CD14-positive monocyte (primary cell): ENCODE measurements around the gene TRAPPC3. TPM values are rescaled to one million over a fixed set of nuclear protein-coding genes. Genes with fewer than 3 reads are reported as not detected.

Experiments
- DNase-seq, 3 donors: peaks; one replicate each; pipeline ENCODE4 v3.0.0-alpha.2; 2011 to 2022
- H2AFZ ChIP-seq: 2 replicates; pipeline ENCODE4 v1.6.0; 2012; ENCODE audit warnings: mild to moderate bottlenecking, low read depth, low read length, inconsistent platforms; ENCODE audit not compliant: insufficient read depth, poor library complexity, severe bottlenecking
- H3K27ac ChIP-seq, 2 donors: 1 replicate in 1 of 2; 2 replicates in 1 of 2; pipeline ENCODE4 v1.5.1; 2012 to 2013; ENCODE audit warnings: low read length in 2 of 2, control low read depth in 1 of 2, inconsistent platforms in 1 of 2, low read depth in 1 of 2, mild to moderate bottlenecking in 1 of 2
- H3K27me3 ChIP-seq, 2 donors: one replicate each; pipeline versions ENCODE4 v1.6.0 to v1.6.1; 2011 to 2013; ENCODE audit warnings: low read length in 2 of 2; ENCODE audit not compliant: control insufficient read depth in 2 of 2, insufficient read depth in 2 of 2
- H3K36me3 ChIP-seq, 2 donors: replicated peaks in 1 of 2; 1 replicate in 1 of 2; 2 replicates in 1 of 2; pipeline versions ENCODE4 v1.5.1 to v1.6.1; 2012 to 2013; ENCODE audit warnings: low read length in 2 of 2, control low read depth in 1 of 2, inconsistent platforms in 1 of 2, mild to moderate bottlenecking in 1 of 2; ENCODE audit not compliant: insufficient read depth in 2 of 2, control insufficient read depth in 1 of 2
- H3K4me1 ChIP-seq, 2 donors: 1 replicate in 1 of 2; 2 replicates in 1 of 2; pipeline versions ENCODE4 v1.5.1 to v1.6.1; 2012 to 2013; ENCODE audit warnings: low read length in 2 of 2, control low read depth in 1 of 2, inconsistent platforms in 1 of 2, mild to moderate bottlenecking in 1 of 2, moderate library complexity in 1 of 2; ENCODE audit not compliant: insufficient read depth in 2 of 2, control insufficient read depth in 1 of 2
- H3K4me2 ChIP-seq: replicated peaks from 2 replicates; pipeline ENCODE3; 2012; ENCODE audit warnings: low read length, moderate library complexity, mild to moderate bottlenecking; ENCODE audit not compliant: poor library complexity, severe bottlenecking; ENCODE audit errors: extremely low read depth
- H3K4me3 ChIP-seq, 3 experiments: fragments of 200-600 bp in 1 of 3; sonication (generic) in 1 of 3; replicated peaks in 1 of 3; 1 replicate in 2 of 3; 2 replicates in 1 of 3; pipeline ENCODE4 v1.5.1; 2011 to 2013; ENCODE audit warnings: low read length in 3 of 3, mild to moderate bottlenecking in 3 of 3, control low read depth in 2 of 3, low read depth in 2 of 3, inconsistent platforms in 1 of 3, moderate library complexity in 1 of 3
- H3K79me2 ChIP-seq: 2 replicates; pipeline ENCODE4 v1.6.0; 2012; ENCODE audit warnings: mild to moderate bottlenecking, control low read depth, inconsistent platforms, low read length, moderate library complexity; ENCODE audit not compliant: insufficient read depth
- H3K9ac ChIP-seq: 2 replicates; pipeline ENCODE4 v1.6.0; 2017; ENCODE audit warnings: low read length, mild to moderate bottlenecking; ENCODE audit not compliant: insufficient read depth, poor library complexity, severe bottlenecking
- H3K9me3 ChIP-seq, 2 donors: replicated peaks in 1 of 2; 1 replicate in 1 of 2; 2 replicates in 1 of 2; pipeline versions ENCODE4 v1.5.1 to v1.6.1; 2012 to 2013; ENCODE audit warnings: low read length in 2 of 2, control low read depth in 1 of 2; ENCODE audit not compliant: control insufficient read depth in 1 of 2, insufficient read depth in 1 of 2
- H4K20me1 ChIP-seq: 2 replicates; pipeline ENCODE4 v1.6.0; 2012; ENCODE audit warnings: mild to moderate bottlenecking, low read length, control low read depth, moderate library complexity; ENCODE audit not compliant: insufficient read depth
- H3K27ac Mint-ChIP-seq, 7 donors: one replicate each; pipeline ENCODE4 v1.8.0; 2020; ENCODE audit warnings: mild to moderate bottlenecking in 7 of 7, mixed read lengths in 7 of 7, moderate library complexity in 6 of 7, inconsistent platforms in 2 of 7
- H3K27me3 Mint-ChIP-seq, 3 donors: one replicate each; pipeline ENCODE4 v1.8.0; 2021 to 2022; ENCODE audit warnings: low read depth in 3 of 3, mild to moderate bottlenecking in 3 of 3, mixed read lengths in 3 of 3, moderate library complexity in 3 of 3, inconsistent platforms in 1 of 3
- H3K36me3 Mint-ChIP-seq, 2 donors: one replicate each; pipeline ENCODE4 v1.8.0; 2020; ENCODE audit warnings: mixed read lengths in 2 of 2, inconsistent platforms in 1 of 2, mild to moderate bottlenecking in 1 of 2
- H3K4me1 Mint-ChIP-seq: one replicate; pipeline ENCODE4 v1.8.0; 2020; ENCODE audit warnings: mild to moderate bottlenecking, mixed read lengths
- H3K4me3 Mint-ChIP-seq, 2 donors: one replicate each; pipeline ENCODE4 v1.8.0; 2020; ENCODE audit warnings: mild to moderate bottlenecking in 2 of 2, mixed read lengths in 2 of 2, moderate library complexity in 1 of 2
- H3K9me3 Mint-ChIP-seq, 7 donors: one replicate each; pipeline ENCODE4 v1.8.0; 2020 to 2022; ENCODE audit warnings: mixed read lengths in 7 of 7, mild to moderate bottlenecking in 6 of 7, moderate library complexity in 6 of 7, inconsistent platforms in 2 of 7
- WGBS: methylation state at CpG from one replicate; pipeline ENCODE4 v1.1.5; 2013; ENCODE audit warnings: missing lambda C conversion rate; ENCODE audit not compliant: insufficient coverage; 5-methylcytosine and 5-hydroxymethylcytosine counted together
- intact Hi-C, 2 donors: fragments of 100-400 bp; cut with micrococcal nuclease; formaldehyde crosslinking; loops; one replicate each; pipeline versions ENCODE4 v1.15.0 to v1.15.1; 2023
- polyA plus RNA-seq, 3 donors: library from polyadenylated mRNA; depleted of rRNA in 1 of 3; unstranded in 2 of 3; stranded (reverse) in 1 of 3; fragments of 300-500 nt in 2 of 3; fragments of >200 nt in 1 of 3; fragmentation: Illumina TruSeq in 2 of 3; gene quantifications; 1 replicate in 2 of 3; 2 replicates in 1 of 3; pipeline ENCODE4 v1.2.3, GENCODE V29; 2012 to 2021
- TF ChIP-seq, protein P1 (sequence below): fragments of 200-600 bp; IDR thresholded peaks from one replicate; pipeline ENCODE4 v1.8.0; 2022; ENCODE audit warnings: antibody characterized with exemption, mild to moderate bottlenecking

The TRAPPC3 gene
- polyA plus RNA-seq, 3 donors: 61.1 to 136 (median 125) TPM

- H3K4me3 ChIP-seq: no peak overlapping the region
- no peaks in the 10 kb centered on the region for H4K20me1 ChIP-seq
- TF ChIP-seq, protein P1, sequence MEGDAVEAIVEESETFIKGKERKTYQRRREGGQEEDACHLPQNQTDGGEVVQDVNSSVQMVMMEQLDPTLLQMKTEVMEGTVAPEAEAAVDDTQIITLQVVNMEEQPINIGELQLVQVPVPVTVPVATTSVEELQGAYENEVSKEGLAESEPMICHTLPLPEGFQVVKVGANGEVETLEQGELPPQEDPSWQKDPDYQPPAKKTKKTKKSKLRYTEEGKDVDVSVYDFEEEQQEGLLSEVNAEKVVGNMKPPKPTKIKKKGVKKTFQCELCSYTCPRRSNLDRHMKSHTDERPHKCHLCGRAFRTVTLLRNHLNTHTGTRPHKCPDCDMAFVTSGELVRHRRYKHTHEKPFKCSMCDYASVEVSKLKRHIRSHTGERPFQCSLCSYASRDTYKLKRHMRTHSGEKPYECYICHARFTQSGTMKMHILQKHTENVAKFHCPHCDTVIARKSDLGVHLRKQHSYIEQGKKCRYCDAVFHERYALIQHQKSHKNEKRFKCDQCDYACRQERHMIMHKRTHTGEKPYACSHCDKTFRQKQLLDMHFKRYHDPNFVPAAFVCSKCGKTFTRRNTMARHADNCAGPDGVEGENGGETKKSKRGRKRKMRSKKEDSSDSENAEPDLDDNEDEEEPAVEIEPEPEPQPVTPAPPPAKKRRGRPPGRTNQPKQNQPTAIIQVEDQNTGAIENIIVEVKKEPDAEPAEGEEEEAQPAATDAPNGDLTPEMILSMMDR: no peak
- H3K4me2 ChIP-seq: no peak overlapping the region
- intact Hi-C loops: no loop called here
- Mint-ChIP-seq H3K27me3 (peaks cover 1 to 3% (median 2%) of the 10 kb centered on the region in 3 donors), H3K4me1 (peaks cover 31% of the 10 kb centered on the region), H3K27ac (no peak overlapping the region), H3K4me3 (no peak overlapping the region), H3K9me3 (peaks cover 0 to 2% (median 0%) of the 10 kb centered on the region in 7 donors), H3K36me3 (peaks cover 33 to 35% of the 10 kb centered on the region in 2 donors)
- H3K36me3 ChIP-seq: peaks cover 2 to 15% of the 10 kb centered on the region in 2 donors
- peaks cover 20 to 37% of the 10 kb centered on the region in 2 donors for H3K4me1 ChIP-seq
- H3K9me3 ChIP-seq: no peaks in the 10 kb centered on the region
- no peak for DNase-seq
- WGBS: 70% methylated on average over 5 of the region's 5 CpGs
- no peak overlapping the region for H3K9ac ChIP-seq
- no peak overlapping the region for H3K27ac ChIP-seq
- H3K27me3 ChIP-seq: no peaks in the 10 kb centered on the region
- H2AFZ ChIP-seq: no peak overlapping the region
- no peaks in the 10 kb centered on the region for H3K79me2 ChIP-seq
These were observed 34.9 kb downstream of the TRAPPC3 start for GRCh38 chr1:36114371-36114770.

DNA sequence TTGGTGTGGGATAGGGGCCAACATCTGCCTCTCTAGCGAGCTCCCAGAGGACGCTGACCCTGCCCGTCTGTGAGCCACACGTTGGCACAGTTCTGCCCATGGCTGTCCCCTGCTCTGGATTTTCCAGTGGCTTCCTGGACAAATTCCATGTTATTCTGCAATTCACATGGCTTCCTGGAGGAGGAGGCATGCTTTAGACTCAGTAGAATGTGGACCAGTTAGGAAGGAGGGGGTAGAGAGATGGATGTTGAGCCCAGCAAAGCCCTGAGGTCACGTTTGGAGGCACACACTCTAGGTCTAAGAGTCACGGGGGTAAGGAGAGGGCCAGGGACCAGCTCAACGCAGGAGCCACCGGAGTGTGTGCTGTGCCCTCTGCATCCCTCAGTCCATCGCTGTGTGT is 36.5 kb downstream of the TRAPPC3 start:
- H3K27ac Mint-ChIP-seq: no peak overlapping the region
- TF ChIP-seq, protein P1: no peak
- Histone ChIP-seq H3K4me2 (no peak overlapping the region), H3K36me3 (peaks cover 2 to 15% of the 10 kb centered on the region in 2 donors), H3K27ac (no peak overlapping the region), H3K9me3 (no peaks in the 10 kb centered on the region), H4K20me1 (no peaks in the 10 kb centered on the region), H3K9ac (no peak overlapping the region), H2AFZ (no peak overlapping the region), H3K4me3 (no peak overlapping the region), H3K4me1 (peaks cover 14 to 25% of the 10 kb centered on the region in 2 donors), H3K27me3 (no peaks in the 10 kb centered on the region), H3K79me2 (no peaks in the 10 kb centered on the region)
- intact Hi-C loops: no loop called here
- H3K9me3 Mint-ChIP-seq: peaks cover 0 to 2% (median 0%) of the 10 kb centered on the region in 7 donors
- DNase-seq: no peak
- peaks cover 37 to 40% of the 10 kb centered on the region in 2 donors for H3K36me3 Mint-ChIP-seq
- WGBS: 98% methylated on average over 9 of the region's 9 CpGs
- peaks cover 2 to 5% (median 3%) of the 10 kb centered on the region in 3 donors for H3K27me3 Mint-ChIP-seq
- no peak overlapping the region for H3K4me3 Mint-ChIP-seq
- H3K4me1 Mint-ChIP-seq: peaks cover 24% of the 10 kb centered on the region
